HL-60 (cell line): ENCODE results near the gene MRTFA.

ENCODE experiments used
- GABPA ChIP-seq: IDR thresholded peaks from 2 replicates; pipeline ENCODE4 v1.6.1; 2012; ENCODE audit warnings: low read depth
- POLR2AphosphoS5 ChIP-seq: IDR thresholded peaks from 2 replicates; pipeline ENCODE4 v1.6.1; 2012; ENCODE audit warnings: low read depth
- TF ChIP-seq, protein P1 (sequence below): IDR thresholded peaks from one replicate; pipeline ENCODE4 v1.5.1; 2011; ENCODE audit warnings: low read length, control low read depth, inconsistent platforms; ENCODE audit not compliant: insufficient read depth
- TF ChIP-seq, protein P2 (sequence below): IDR thresholded peaks from 2 replicates; pipeline ENCODE4 v1.6.1; 2012; ENCODE audit warnings: low read depth; ENCODE audit not compliant: insufficient replicate concordance

DNA sequence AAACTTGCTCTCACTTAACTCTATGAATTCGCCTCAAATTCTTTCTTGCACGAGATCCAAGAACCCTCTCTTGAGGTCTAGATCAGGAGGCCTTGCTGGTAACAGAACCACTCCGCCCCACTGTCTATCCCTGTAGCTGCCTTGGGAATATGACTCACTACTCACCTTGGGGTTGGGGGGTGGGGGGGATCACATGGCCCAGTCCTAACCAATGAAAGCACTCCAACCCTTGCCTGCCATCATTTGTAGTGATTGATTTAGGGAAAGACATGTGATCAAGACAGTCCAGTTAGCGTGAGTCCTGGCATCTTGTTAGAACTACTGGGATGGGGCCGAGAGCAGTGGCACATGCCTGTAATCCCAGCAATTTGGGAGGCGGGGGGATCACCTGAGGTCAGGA, 4.8 kb upstream of the MRTFA start:
- TF ChIP-seq, protein P1, sequence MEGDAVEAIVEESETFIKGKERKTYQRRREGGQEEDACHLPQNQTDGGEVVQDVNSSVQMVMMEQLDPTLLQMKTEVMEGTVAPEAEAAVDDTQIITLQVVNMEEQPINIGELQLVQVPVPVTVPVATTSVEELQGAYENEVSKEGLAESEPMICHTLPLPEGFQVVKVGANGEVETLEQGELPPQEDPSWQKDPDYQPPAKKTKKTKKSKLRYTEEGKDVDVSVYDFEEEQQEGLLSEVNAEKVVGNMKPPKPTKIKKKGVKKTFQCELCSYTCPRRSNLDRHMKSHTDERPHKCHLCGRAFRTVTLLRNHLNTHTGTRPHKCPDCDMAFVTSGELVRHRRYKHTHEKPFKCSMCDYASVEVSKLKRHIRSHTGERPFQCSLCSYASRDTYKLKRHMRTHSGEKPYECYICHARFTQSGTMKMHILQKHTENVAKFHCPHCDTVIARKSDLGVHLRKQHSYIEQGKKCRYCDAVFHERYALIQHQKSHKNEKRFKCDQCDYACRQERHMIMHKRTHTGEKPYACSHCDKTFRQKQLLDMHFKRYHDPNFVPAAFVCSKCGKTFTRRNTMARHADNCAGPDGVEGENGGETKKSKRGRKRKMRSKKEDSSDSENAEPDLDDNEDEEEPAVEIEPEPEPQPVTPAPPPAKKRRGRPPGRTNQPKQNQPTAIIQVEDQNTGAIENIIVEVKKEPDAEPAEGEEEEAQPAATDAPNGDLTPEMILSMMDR, result no peak
- TF ChIP-seq GABPA (no peak), POLR2AphosphoS5 (no peak)
- TF ChIP-seq, protein P2, sequence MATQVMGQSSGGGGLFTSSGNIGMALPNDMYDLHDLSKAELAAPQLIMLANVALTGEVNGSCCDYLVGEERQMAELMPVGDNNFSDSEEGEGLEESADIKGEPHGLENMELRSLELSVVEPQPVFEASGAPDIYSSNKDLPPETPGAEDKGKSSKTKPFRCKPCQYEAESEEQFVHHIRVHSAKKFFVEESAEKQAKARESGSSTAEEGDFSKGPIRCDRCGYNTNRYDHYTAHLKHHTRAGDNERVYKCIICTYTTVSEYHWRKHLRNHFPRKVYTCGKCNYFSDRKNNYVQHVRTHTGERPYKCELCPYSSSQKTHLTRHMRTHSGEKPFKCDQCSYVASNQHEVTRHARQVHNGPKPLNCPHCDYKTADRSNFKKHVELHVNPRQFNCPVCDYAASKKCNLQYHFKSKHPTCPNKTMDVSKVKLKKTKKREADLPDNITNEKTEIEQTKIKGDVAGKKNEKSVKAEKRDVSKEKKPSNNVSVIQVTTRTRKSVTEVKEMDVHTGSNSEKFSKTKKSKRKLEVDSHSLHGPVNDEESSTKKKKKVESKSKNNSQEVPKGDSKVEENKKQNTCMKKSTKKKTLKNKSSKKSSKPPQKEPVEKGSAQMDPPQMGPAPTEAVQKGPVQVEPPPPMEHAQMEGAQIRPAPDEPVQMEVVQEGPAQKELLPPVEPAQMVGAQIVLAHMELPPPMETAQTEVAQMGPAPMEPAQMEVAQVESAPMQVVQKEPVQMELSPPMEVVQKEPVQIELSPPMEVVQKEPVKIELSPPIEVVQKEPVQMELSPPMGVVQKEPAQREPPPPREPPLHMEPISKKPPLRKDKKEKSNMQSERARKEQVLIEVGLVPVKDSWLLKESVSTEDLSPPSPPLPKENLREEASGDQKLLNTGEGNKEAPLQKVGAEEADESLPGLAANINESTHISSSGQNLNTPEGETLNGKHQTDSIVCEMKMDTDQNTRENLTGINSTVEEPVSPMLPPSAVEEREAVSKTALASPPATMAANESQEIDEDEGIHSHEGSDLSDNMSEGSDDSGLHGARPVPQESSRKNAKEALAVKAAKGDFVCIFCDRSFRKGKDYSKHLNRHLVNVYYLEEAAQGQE, result no peak
